ENCODE data around the gene HELQ. TPM values are rescaled to one million over a fixed set of nuclear protein-coding genes. Genes with fewer than 3 reads are reported as not detected.
"Not testable (repeated sequence)": the region's sequence is repeated elsewhere in the genome, so short reads cannot be mapped to it uniquely, and the experiment has no call there.

HELQ gene
- total RNA-seq = 15.9 TPM

DNA sequence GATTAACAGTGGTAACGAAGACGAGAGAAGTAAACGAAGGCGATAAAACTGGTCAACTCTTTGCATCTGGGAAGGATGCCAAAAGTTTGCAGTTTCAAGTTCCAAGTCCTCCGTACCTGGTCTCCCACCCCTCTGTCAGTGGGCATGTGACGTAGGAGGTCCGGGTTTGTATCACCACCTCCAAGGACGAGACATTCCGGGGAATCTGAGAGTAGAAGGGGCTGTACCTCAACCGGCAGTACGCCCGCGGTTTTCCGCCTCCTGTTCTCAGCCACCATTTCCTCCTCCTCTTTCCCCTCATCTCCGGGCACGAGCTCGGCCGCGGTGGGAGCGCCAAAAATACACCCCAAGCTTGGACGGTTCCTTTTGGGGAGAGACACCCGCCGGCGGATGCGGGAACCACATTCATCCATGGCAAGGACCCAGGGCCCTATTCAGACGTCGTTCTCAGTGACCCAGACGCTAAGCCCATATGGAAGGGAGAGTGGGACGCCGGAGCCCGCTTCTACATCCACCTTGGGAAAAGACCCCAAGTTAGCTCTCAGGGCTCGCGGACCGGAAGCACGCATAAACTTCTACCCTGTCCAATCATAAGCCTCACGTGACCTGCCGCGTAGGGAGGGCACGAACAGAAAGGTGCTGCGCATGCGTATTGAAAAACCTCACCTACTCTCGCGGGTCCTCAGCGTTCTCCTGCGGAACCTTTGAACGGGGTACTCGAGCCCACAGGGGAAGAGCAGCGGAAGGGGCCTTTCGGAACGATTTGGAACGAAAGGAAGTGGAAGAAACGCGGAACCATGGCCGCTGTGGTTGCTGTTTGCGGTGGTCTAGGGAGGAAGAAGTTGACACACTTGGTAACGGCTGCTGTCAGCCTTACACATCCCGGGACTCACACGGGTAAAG, at the start of gene HELQ, which contains the start of gene MRPS18C:
Gene HELQ, minus strand, starts transcription at position 543 of the 903 bp plus-strand sequence. Its CDS starts 130 bp downstream, at position 413.
Gene MRPS18C, plus strand, starts transcription at position 778 of the 903 bp plus-strand sequence. Its CDS starts 20 bp downstream, at position 798.
- DNase-seq (ENCODE audit: low spot score) = peak; percentile 99

GRCh38 chr4:83504996-83505395, 49.4 kb upstream of the HELQ start:
- DNase-seq (ENCODE audit: low spot score) = no peak

- no peak for DNase-seq (ENCODE audit: low spot score)
Measured at GRCh38 chr4:83504503-83504902, 48.9 kb upstream of the HELQ start.

GRCh38 chr4:83503974-83504373, 48.4 kb upstream of the HELQ start:
- no peak for DNase-seq (ENCODE audit: low spot score)

- DNase-seq (ENCODE audit: low spot score) = not testable (repeated sequence)
Measured at GRCh38 chr4:83501671-83502070, 46.0 kb upstream of the HELQ start.

- no peak for DNase-seq (ENCODE audit: low spot score)
Measured at GRCh38 chr4:83498187-83498586, 42.6 kb upstream of the HELQ start.

GRCh38 chr4:83496085-83496917, 40.7 kb upstream of the HELQ start:
- not testable (repeated sequence) for DNase-seq (ENCODE audit: low spot score)

- DNase-seq (ENCODE audit: low spot score) = no peak
Measured at GRCh38 chr4:83490876-83491450, 35.3 kb upstream of the HELQ start.

- no peak for DNase-seq (ENCODE audit: low spot score)
Measured at GRCh38 chr4:83489711-83490326, 34.2 kb upstream of the HELQ start.

GRCh38 chr4:83486457-83487129, 31.0 kb upstream of the HELQ start:
- DNase-seq (ENCODE audit: low spot score) = no peak

GRCh38 chr4:83484500-83485461, 29.2 kb upstream of the HELQ start, which contains the start of gene ABRAXAS1:
Gene ABRAXAS1, minus strand, starts transcription at chr4:83485100. Its CDS starts 28 bp downstream, at chr4:83485072.
- peak; percentile 92 for DNase-seq (ENCODE audit: low spot score)

DNA sequence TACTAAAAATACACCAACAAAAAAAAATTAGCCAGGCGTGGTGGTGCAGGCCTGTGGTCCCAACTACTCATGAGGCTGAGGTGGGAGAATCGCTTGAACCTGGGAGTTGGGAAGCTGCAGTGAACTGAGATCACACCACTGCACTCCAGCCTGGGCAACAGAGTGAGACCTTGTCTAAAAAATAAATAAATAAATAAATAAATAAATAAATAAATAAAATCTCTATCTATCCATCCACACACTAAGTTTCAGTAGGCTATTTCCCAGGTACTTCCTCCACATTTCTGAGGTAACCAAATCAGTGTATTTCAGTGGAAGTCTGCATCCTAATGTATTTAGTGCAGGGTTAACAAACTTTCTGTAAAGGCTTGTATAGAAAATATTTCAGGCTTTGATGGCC, 18.3 kb upstream of the HELQ start:
- no peak for DNase-seq (ENCODE audit: low spot score)

DNA sequence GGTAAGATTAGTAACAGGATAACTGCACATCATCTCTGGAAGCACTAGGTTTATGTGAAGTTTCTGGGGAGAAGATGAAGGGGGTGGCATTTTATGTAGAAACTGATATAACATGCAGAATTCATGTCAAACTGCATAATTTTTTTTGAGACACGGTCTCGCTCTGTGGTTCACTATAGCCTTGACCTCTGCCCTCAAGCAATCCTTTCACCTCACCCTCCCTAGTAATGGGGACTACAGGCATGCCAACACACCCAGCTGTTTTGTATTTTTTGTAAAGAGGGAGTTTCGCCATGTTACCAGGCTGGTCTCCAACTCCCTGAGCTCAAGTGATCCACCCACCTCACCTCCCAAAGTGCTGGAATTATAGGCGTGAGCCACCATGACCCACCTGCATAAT, 17.8 kb upstream of the HELQ start:
- no peak for DNase-seq (ENCODE audit: low spot score)

DNA sequence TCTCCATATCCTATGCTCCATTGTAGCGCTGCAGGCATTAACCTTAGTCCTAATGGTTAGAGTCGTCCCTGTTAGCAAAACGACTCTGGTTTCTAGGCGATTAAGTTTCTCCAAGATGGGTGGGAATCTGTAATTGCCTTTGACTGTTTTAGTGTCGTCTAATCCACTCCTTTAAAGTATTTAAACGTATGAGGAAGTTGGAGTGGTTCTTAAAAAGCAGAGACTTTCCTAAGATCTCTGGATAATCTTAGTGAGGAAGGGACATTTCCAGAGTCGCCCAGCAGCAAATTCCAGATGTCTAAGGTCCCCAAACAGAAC, 520 bp upstream of the HELQ start:
- no peak for DNase-seq (ENCODE audit: low spot score)

DNA sequence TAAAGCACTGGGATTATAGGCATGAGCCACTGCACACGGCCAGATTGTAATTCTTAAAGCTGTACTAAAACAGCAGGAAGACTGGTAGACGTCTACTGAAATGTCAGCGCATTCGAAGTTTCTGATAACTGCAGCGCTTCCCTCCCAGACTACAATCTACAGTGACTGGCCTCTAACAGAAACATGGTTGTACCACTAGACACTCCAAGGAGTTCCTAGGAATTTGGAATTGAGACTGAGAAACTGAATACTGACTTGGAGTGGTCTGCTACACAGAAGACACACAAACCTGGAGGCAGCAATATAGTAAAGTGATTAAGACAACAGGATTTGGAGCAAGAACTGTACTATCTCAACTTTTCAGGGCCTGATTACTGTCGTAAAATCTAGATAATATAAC, 937 bp downstream of the HELQ start:
- DNase-seq (ENCODE audit: low spot score) = no peak

- no peak for DNase-seq (ENCODE audit: low spot score)
Measured at GRCh38 chr4:83449009-83449408, 6.6 kb downstream of the HELQ start.

- no peak for DNase-seq (ENCODE audit: low spot score)
Measured at GRCh38 chr4:83440899-83441298, 14.7 kb downstream of the HELQ start.

DNA sequence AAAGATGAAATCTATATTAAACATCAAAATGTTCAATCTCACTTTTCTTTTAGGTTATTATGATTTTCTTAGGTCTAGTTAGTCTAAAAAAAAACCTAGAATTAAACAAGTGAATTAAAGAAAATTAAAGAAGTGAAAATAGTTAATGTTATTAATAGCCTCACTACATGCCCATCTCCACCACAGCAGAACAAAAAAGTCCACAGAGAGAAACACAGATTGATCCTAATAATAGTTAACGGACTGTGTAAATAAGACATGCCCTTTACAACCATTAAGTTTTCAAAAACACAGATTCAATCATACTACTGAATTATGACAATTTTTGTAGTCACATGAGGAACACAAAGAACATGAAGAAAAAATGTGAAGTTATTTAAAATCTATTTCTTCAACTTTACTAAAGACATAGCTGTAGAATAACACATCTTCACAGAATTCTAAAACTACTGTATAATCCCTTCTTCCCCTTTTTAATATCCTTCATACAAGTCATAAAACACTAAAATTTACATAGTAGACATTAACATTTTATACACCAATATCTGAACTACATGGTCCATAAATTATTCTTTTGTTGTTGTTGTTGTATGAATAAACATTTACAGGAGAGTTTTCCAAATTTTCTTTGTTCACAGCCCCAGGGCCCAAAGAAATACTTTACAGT, 15.3 kb downstream of the HELQ start:
- no peak for DNase-seq (ENCODE audit: low spot score)

DNA sequence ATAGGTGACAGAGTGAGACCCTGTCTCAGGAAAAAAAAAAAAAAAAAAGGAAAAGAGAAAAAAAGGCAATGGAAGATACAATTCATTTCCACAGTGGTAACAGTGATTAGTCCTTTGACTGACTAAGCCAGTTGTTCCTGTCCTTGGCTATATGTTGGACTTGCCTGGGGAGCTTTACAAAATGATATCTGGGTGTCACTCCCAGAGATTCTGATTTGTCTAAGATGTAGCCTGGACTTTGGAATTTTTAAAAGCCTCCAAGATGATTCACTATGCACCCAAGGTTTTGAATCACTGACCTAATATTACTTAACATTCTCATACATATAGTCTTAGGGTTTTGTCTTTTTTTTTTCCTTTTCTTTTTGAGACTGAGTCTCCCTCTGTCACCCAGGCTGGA, 16.9 kb downstream of the HELQ start:
- no peak for DNase-seq (ENCODE audit: low spot score)
